HG02852 (cell line): ENCODE measurements around the gene NEDD8.

Source experiments
- ATAC-seq: cut with Tn5 transposase; IDR thresholded peaks from one replicate; pipeline ENCODE4 v1.9.1; 2021; ENCODE audit warnings: mild to moderate bottlenecking, moderate library complexity; ENCODE audit not compliant: unreplicated experiment

Gene NEDD8

GRCh38 chr14:24182110-24182882 is 49.9 kb downstream of the NEDD8 start:
- ATAC-seq, result no peak

- no peak for ATAC-seq
Observed at GRCh38 chr14:24181371-24182077, 50.6 kb downstream of the NEDD8 start.

GRCh38 chr14:24179961-24180796 is 52.0 kb downstream of the NEDD8 start:
- no peak for ATAC-seq

- no peak for ATAC-seq
Observed at GRCh38 chr14:24179294-24179960, 52.7 kb downstream of the NEDD8 start.

- no peak for ATAC-seq
Observed at GRCh38 chr14:24178399-24179178, 53.6 kb downstream of the NEDD8 start.

- no peak for ATAC-seq
Observed at GRCh38 chr14:24177891-24178290, 54.3 kb downstream of the NEDD8 start.

- ATAC-seq, result no peak
Observed at GRCh38 chr14:24177041-24177825, 54.9 kb downstream of the NEDD8 start.

- ATAC-seq, result no peak
Observed at GRCh38 chr14:24176599-24176998, 55.6 kb downstream of the NEDD8 start.

GRCh38 chr14:24172871-24173281 is 59.3 kb downstream of the NEDD8 start:
- ATAC-seq, result no peak

- no peak for ATAC-seq
Observed at GRCh38 chr14:24172261-24172860, 59.8 kb downstream of the NEDD8 start.

- peak; percentile 84 for ATAC-seq
Observed at GRCh38 chr14:24171422-24172260, 60.5 kb downstream of the NEDD8 start, which contains the start of gene REC8. TSS of gene REC8 (plus strand) at chr14:24172080. CDS start at chr14:24172553, 473 bp downstream.

GRCh38 chr14:24167469-24168114 is 64.6 kb downstream of the NEDD8 start:
- no peak for ATAC-seq
